ENCODE results near the gene LMNB1.

Gene LMNB1

DNA sequence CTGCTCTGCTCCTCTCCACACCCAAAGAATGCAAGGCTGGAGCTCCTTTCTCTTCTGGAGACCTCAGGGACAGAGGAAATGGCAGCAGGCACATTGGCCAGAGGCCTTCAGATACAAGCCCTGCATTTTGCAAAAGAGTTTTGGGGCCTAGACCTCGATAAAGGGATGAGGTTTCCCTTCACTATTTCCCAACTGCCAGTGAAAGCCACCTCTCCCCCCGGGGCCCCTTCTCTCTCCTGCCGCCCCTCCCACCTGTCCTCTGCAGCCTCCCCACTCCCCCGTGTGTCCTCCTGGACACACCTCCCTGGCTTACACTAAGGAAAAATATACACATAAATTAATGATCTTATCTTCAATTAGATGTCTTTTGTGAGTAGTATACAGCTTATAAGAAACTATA is 21.3 kb upstream of the LMNB1 start:
- H3K4me1 ChIP-seq (ENCODE audit: control insufficient read depth, insufficient read depth, low read depth, low read length) = no peaks in the 10 kb centered on the region
- no peak overlapping the region for H3K4me2 ChIP-seq (ENCODE audit: low read length, poor library complexity, severe bottlenecking)
- no peaks in the 10 kb centered on the region for H3K9me3 ChIP-seq (ENCODE audit: control insufficient read depth, low read length)
- H3K27ac ChIP-seq (ENCODE audit: low read length, poor library complexity, severe bottlenecking) = no peak overlapping the region
- no peak overlapping the region for H2BK5ac ChIP-seq (ENCODE audit: low read depth, low read length, poor library complexity, severe bottlenecking)
- H3K36me3 ChIP-seq (ENCODE audit: control insufficient read depth in 1 of 2, insufficient read depth in 2 of 2, low read depth in 1 of 2, low read length in 2 of 2) = no peaks in the 10 kb centered on the region
- H3K79me1 ChIP-seq (replicated peaks; ENCODE audit: low read length, poor library complexity, severe bottlenecking) = no peaks in the 10 kb centered on the region
- no peak overlapping the region for H2AK5ac ChIP-seq (ENCODE audit: low read length, severe bottlenecking)
- DNase-seq = no peak
- no peak overlapping the region for H2BK15ac ChIP-seq (ENCODE audit: low read depth, poor library complexity, severe bottlenecking)
- H3K27me3 ChIP-seq (ENCODE audit: control insufficient read depth in 1 of 2, insufficient read depth in 1 of 2, low read length in 2 of 2) = no peaks in the 10 kb centered on the region
- no peak overlapping the region for H4K8ac ChIP-seq (ENCODE audit: low read length)
- H2BK12ac ChIP-seq (ENCODE audit: low read length in 2 of 2) = no peak overlapping the region
- H2BK120ac ChIP-seq (ENCODE audit: low read depth, low read length) = no peak overlapping the region
- H3K4ac ChIP-seq (ENCODE audit: low read depth in 1 of 2, low read length in 2 of 2) = no peak overlapping the region
- no peak overlapping the region for H3K14ac ChIP-seq (ENCODE audit: low read length in 2 of 2)
- no peak overlapping the region for H2AFZ ChIP-seq (ENCODE audit: low read depth, low read length)
- H4K91ac ChIP-seq (ENCODE audit: low read length) = no peak overlapping the region
- 91% methylated on average over 2 of the region's 4 CpGs for WGBS
- no peak overlapping the region for H3K23ac ChIP-seq (ENCODE audit: low read length in 2 of 2)
- H3K18ac ChIP-seq (ENCODE audit: low read depth in 1 of 2, low read length in 2 of 2) = no peak overlapping the region
- no peak overlapping the region for H3K9ac ChIP-seq (ENCODE audit: low read length)
- no peak overlapping the region for H3K4me3 ChIP-seq (ENCODE audit: insufficient read depth in 1 of 2, low read depth in 1 of 2, low read length in 2 of 2)

DNA sequence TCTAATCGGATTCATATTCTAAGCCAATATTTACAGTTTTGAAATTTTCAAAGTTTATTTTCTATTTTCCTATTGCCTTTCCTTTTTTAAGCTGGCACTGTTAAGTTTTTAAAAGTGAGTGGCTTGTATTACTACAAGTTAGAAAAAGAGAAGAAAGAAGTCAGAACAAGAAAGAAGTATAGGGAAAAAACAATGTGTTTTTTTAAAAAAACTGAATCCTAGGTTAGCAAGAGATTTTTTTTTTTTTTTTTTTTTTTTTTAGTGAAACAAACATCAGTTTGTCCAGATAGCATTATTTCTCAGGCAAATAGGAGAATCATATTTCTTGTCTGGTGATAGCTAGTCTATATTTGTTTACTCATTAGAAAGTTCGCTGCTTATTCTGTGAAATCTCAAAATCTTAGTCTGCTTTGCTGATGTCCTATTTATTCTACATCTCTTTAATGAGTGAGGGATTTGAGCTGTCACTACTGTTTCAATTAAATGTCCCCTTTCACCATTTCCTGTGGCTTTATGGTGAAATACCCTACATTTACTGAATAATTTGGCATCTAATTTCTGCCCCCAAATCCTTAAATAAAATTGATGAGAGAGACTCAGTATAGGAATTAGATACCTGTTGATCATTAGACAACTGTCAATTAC is 19.1 kb upstream of the LMNB1 start:
- Histone ChIP-seq H2AFZ (ENCODE audit: low read depth, low read length) (no peak overlapping the region), H2BK15ac (ENCODE audit: low read depth, poor library complexity, severe bottlenecking) (no peak overlapping the region), H3K9me3 (ENCODE audit: control insufficient read depth, low read length) (no peaks in the 10 kb centered on the region), H3K18ac (ENCODE audit: low read depth in 1 of 2, low read length in 2 of 2) (no peak overlapping the region), H3K79me1 (replicated peaks; ENCODE audit: low read length, poor library complexity, severe bottlenecking) (no peaks in the 10 kb centered on the region), H3K4ac (ENCODE audit: low read depth in 1 of 2, low read length in 2 of 2) (no peak overlapping the region), H3K4me2 (ENCODE audit: low read length, poor library complexity, severe bottlenecking) (no peak overlapping the region), H3K4me1 (ENCODE audit: control insufficient read depth, insufficient read depth, low read depth, low read length) (no peaks in the 10 kb centered on the region), H3K27me3 (ENCODE audit: control insufficient read depth in 1 of 2, insufficient read depth in 1 of 2, low read length in 2 of 2) (no peaks in the 10 kb centered on the region), H3K9ac (ENCODE audit: low read length) (no peak overlapping the region), H3K23ac (ENCODE audit: low read length in 2 of 2) (no peak overlapping the region), H3K14ac (ENCODE audit: low read length in 2 of 2) (no peak overlapping the region), H4K8ac (ENCODE audit: low read length) (no peak overlapping the region), H2AK5ac (ENCODE audit: low read length, severe bottlenecking) (no peak overlapping the region), H3K36me3 (ENCODE audit: control insufficient read depth in 1 of 2, insufficient read depth in 2 of 2, low read depth in 1 of 2, low read length in 2 of 2) (no peaks in the 10 kb centered on the region), H2BK5ac (ENCODE audit: low read depth, low read length, poor library complexity, severe bottlenecking) (no peak overlapping the region), H3K4me3 (ENCODE audit: insufficient read depth in 1 of 2, low read depth in 1 of 2, low read length in 2 of 2) (no peak overlapping the region), H4K91ac (ENCODE audit: low read length) (no peak overlapping the region), H2BK120ac (ENCODE audit: low read depth, low read length) (no peak overlapping the region), H3K27ac (ENCODE audit: low read length, poor library complexity, severe bottlenecking) (no peak overlapping the region), H2BK12ac (ENCODE audit: low read length in 2 of 2) (no peak overlapping the region)
- no CpG with 5 or more reads among the region's 2 CpGs for WGBS
- no peak for DNase-seq

DNA sequence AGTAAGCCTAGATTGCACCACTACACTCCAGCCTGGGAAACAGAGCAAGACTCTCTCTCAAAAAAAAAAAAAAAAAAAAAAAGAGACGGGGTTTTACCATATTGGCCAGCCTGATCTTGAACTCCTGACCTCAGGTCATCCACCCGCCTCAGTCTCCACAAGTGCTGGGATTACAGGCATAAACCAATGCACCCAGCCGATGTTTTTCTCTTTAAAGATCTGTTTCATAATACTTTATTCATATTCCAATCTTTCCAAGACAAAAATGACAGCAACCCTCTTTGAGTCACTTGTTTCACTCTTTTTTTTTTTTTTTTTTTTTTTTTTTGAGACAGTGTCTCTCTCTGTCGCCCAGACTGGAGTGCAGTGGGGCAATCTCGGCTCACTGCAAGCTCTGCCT is 13.6 kb upstream of the LMNB1 start:
- Histone ChIP-seq H3K14ac (ENCODE audit: low read length in 2 of 2) (no peak overlapping the region), H3K27ac (ENCODE audit: low read length, poor library complexity, severe bottlenecking) (no peak overlapping the region), H3K18ac (ENCODE audit: low read depth in 1 of 2, low read length in 2 of 2) (no peak overlapping the region), H3K79me1 (replicated peaks; ENCODE audit: low read length, poor library complexity, severe bottlenecking) (no peaks in the 10 kb centered on the region), H3K4ac (ENCODE audit: low read depth in 1 of 2, low read length in 2 of 2) (no peak overlapping the region), H4K8ac (ENCODE audit: low read length) (no peak overlapping the region), H2BK120ac (ENCODE audit: low read depth, low read length) (no peak overlapping the region), H3K27me3 (ENCODE audit: control insufficient read depth in 1 of 2, insufficient read depth in 1 of 2, low read length in 2 of 2) (no peaks in the 10 kb centered on the region), H3K23ac (ENCODE audit: low read length in 2 of 2) (no peak overlapping the region), H4K91ac (ENCODE audit: low read length) (no peak overlapping the region), H2AFZ (ENCODE audit: low read depth, low read length) (no peak overlapping the region), H2BK12ac (ENCODE audit: low read length in 2 of 2) (no peak overlapping the region), H3K4me2 (ENCODE audit: low read length, poor library complexity, severe bottlenecking) (no peak overlapping the region), H3K9ac (ENCODE audit: low read length) (no peak overlapping the region), H3K36me3 (ENCODE audit: control insufficient read depth in 1 of 2, insufficient read depth in 2 of 2, low read depth in 1 of 2, low read length in 2 of 2) (no peaks in the 10 kb centered on the region), H2BK15ac (ENCODE audit: low read depth, poor library complexity, severe bottlenecking) (no peak overlapping the region), H2AK5ac (ENCODE audit: low read length, severe bottlenecking) (no peak overlapping the region), H3K4me1 (ENCODE audit: control insufficient read depth, insufficient read depth, low read depth, low read length) (no peaks in the 10 kb centered on the region), H2BK5ac (ENCODE audit: low read depth, low read length, poor library complexity, severe bottlenecking) (no peak overlapping the region), H3K9me3 (ENCODE audit: control insufficient read depth, low read length) (no peaks in the 10 kb centered on the region), H3K4me3 (ENCODE audit: insufficient read depth in 1 of 2, low read depth in 1 of 2, low read length in 2 of 2) (no peak overlapping the region)
- DNase-seq = no peak
- WGBS = 93% methylated on average over 4 of the region's 5 CpGs

DNA sequence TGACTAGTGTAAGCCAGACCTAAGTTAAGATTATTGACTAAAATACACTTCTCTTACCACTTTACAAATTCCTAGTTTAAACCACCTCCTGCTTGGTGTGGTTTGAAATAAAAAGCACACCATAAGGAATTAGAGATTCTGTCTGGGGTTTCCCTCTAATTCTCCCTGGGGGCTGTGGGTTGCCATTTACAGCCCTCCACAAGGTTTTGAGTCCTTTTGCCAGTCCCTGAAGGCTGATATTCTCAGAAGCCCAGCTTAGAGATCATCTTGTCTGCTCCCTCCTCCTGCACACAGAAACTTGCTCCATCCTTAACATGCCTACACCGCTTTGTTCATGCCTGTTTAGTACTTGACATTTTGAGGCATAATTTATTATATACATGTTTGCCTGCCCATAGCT is 7.2 kb upstream of the LMNB1 start:
- no peak for DNase-seq
- Histone ChIP-seq H3K9me3 (ENCODE audit: control insufficient read depth, low read length) (no peaks in the 10 kb centered on the region), H3K23ac (ENCODE audit: low read length in 2 of 2) (no peak overlapping the region), H3K14ac (ENCODE audit: low read length in 2 of 2) (no peak overlapping the region), H2AK5ac (ENCODE audit: low read length, severe bottlenecking) (no peak overlapping the region), H3K4me3 (ENCODE audit: insufficient read depth in 1 of 2, low read depth in 1 of 2, low read length in 2 of 2) (no peak overlapping the region), H2BK120ac (ENCODE audit: low read depth, low read length) (no peak overlapping the region), H2BK5ac (ENCODE audit: low read depth, low read length, poor library complexity, severe bottlenecking) (no peak overlapping the region), H3K18ac (ENCODE audit: low read depth in 1 of 2, low read length in 2 of 2) (no peak overlapping the region), H4K91ac (ENCODE audit: low read length) (no peak overlapping the region), H3K4ac (ENCODE audit: low read depth in 1 of 2, low read length in 2 of 2) (no peak overlapping the region), H4K8ac (ENCODE audit: low read length) (no peak overlapping the region), H3K79me1 (replicated peaks; ENCODE audit: low read length, poor library complexity, severe bottlenecking) (no peaks in the 10 kb centered on the region), H3K36me3 (ENCODE audit: control insufficient read depth in 1 of 2, insufficient read depth in 2 of 2, low read depth in 1 of 2, low read length in 2 of 2) (no peaks in the 10 kb centered on the region), H3K9ac (ENCODE audit: low read length) (no peak overlapping the region), H2AFZ (ENCODE audit: low read depth, low read length) (no peak overlapping the region), H3K27ac (ENCODE audit: low read length, poor library complexity, severe bottlenecking) (no peak overlapping the region), H2BK12ac (ENCODE audit: low read length in 2 of 2) (no peak overlapping the region), H2BK15ac (ENCODE audit: low read depth, poor library complexity, severe bottlenecking) (no peak overlapping the region), H3K4me1 (ENCODE audit: control insufficient read depth, insufficient read depth, low read depth, low read length) (no peaks in the 10 kb centered on the region), H3K4me2 (ENCODE audit: low read length, poor library complexity, severe bottlenecking) (no peak overlapping the region), H3K27me3 (ENCODE audit: control insufficient read depth in 1 of 2, insufficient read depth in 1 of 2, low read length in 2 of 2) (no peaks in the 10 kb centered on the region)
- no CpG with 5 or more reads among the region's 1 CpG for WGBS
